Stimulated activated effector memory CD8-positive, alpha-beta T cell treated with anti-CD3 and anti-CD28 coated beads, Interleukin-12 subunit alpha, Interleukin-12 subunit beta, amount 100 ng/mL, for 72 hours (primary cell): ENCODE results near the gene PSMD9.

Experiments used
- ATAC-seq: fragments of 150-1000 bp; cut with Tn5 transposase; 2 replicates; pipeline ENCODE4 v1.10.0; 2021
- DNase-seq, 2 donors: peaks; one replicate each; pipeline ENCODE4 v3.0.0; 2021 to 2022; ENCODE audit warnings: low spot score in 2 of 2
- H3K27ac Mint-ChIP-seq: one replicate; pipeline ENCODE4 v1.8.0; 2022; ENCODE audit warnings: mild to moderate bottlenecking, mixed read lengths
- H3K36me3 Mint-ChIP-seq: one replicate; pipeline ENCODE4 v1.8.0; 2022; ENCODE audit warnings: mild to moderate bottlenecking, mixed read lengths
- H3K4me1 Mint-ChIP-seq: one replicate; pipeline ENCODE4 v1.8.0; 2022; ENCODE audit warnings: mixed read lengths
- H3K4me3 Mint-ChIP-seq: one replicate; pipeline ENCODE4 v1.8.0; 2022; ENCODE audit warnings: mild to moderate bottlenecking, mixed read lengths
- H3K9me3 Mint-ChIP-seq: one replicate; pipeline ENCODE4 v1.8.0; 2022; ENCODE audit warnings: mixed read lengths

PSMD9 gene

GRCh38 chr12:121894633-121895032 is 6.0 kb downstream of the PSMD9 start:
- peak overlapping the region; percentile 90 for H3K27ac Mint-ChIP-seq
- H3K9me3 Mint-ChIP-seq = no peaks in the 10 kb centered on the region
- no peak overlapping the region for H3K4me3 Mint-ChIP-seq
- DNase-seq (no peak), ATAC-seq (no peak)
- H3K4me1 Mint-ChIP-seq = peaks cover 26% of the 10 kb centered on the region
- H3K36me3 Mint-ChIP-seq = peaks cover 84% of the 10 kb centered on the region

DNA sequence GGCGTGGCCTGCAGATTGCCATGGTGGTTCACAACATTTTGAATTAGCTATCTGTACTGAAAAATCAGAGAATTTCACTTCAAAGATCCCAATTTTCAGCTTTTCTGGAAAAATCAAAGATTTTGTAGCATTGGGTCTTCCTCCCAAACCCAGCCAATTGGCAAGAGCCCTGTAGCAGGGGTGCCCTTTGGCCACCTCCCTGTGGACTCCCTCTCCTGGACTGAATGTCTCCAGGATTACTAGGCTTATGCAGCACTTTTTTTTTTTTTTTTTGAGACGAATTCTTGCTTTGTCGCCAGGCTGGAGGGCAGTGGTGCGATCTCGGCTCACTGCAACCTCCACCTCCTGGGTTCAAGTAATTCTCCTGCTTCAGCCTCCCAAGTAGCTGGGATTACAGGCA is 9.7 kb downstream of the PSMD9 start:
- H3K36me3 Mint-ChIP-seq = peaks cover 98% of the 10 kb centered on the region
- no peak overlapping the region for H3K27ac Mint-ChIP-seq

GRCh38 chr12:121899590-121899989 is 11.0 kb downstream of the PSMD9 start:
- DNase-seq = no peak
- no peak overlapping the region for H3K27ac Mint-ChIP-seq
- ATAC-seq = no peak
- no peaks in the 10 kb centered on the region for H3K9me3 Mint-ChIP-seq
- H3K36me3 Mint-ChIP-seq = peaks cover 100% of the 10 kb centered on the region
- no peak overlapping the region for H3K4me3 Mint-ChIP-seq
- peaks cover 5% of the 10 kb centered on the region for H3K4me1 Mint-ChIP-seq

More for the DNA sequence above, 9.7 kb downstream of the PSMD9 start:
- H3K9me3 Mint-ChIP-seq = no peaks in the 10 kb centered on the region
- H3K4me3 Mint-ChIP-seq = no peak overlapping the region
- DNase-seq = no peak
- peaks cover 17% of the 10 kb centered on the region for H3K4me1 Mint-ChIP-seq
- no peak for ATAC-seq

GRCh38 chr12:121903202-121903601 is 14.6 kb downstream of the PSMD9 start:
- Mint-ChIP-seq H3K36me3 (peaks cover 100% of the 10 kb centered on the region), H3K4me3 (no peak overlapping the region), H3K27ac (no peak overlapping the region), H3K4me1 (no peaks in the 10 kb centered on the region), H3K9me3 (no peaks in the 10 kb centered on the region)
- no peak for DNase-seq
- ATAC-seq = no peak

DNA sequence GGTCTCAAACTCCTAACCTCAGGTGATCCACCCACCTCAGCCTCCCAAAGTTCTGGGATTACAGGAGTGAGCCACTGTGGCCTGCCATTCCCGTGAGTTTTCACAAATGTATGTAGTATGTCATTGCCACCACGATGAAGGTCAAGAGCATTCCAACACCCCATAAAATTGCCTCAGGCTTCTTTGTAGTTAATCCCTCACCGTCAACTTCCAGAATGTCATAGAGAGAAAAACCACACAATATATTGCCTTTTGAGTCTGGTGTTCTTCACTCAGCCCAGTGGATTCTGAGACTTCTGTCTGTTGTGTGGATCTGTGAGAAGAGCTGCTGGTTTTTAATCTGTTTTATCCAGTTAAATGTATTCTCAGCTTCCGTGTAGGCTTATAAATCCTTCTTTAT is 17.2 kb downstream of the PSMD9 start:
- no peak overlapping the region for H3K4me3 Mint-ChIP-seq
- no peak for DNase-seq
- no peaks in the 10 kb centered on the region for H3K4me1 Mint-ChIP-seq
- H3K27ac Mint-ChIP-seq = no peak overlapping the region
- H3K36me3 Mint-ChIP-seq = peaks cover 97% of the 10 kb centered on the region
- H3K9me3 Mint-ChIP-seq = no peaks in the 10 kb centered on the region
- ATAC-seq = no peak

- Mint-ChIP-seq H3K27ac (peak overlapping the region; percentile 20), H3K36me3 (peaks cover 97% of the 10 kb centered on the region), H3K9me3 (no peaks in the 10 kb centered on the region), H3K4me3 (no peak overlapping the region), H3K4me1 (peaks cover 7% of the 10 kb centered on the region)
- DNase-seq = no peak
- ATAC-seq = no peak
Observed at GRCh38 chr12:121908702-121909101, 20.1 kb downstream of the PSMD9 start.

GRCh38 chr12:121911824-121912585 is 23.4 kb downstream of the PSMD9 start:
- peak overlapping the region; percentile 32 for H3K4me3 Mint-ChIP-seq
- peaks cover 97% of the 10 kb centered on the region for H3K36me3 Mint-ChIP-seq
- H3K27ac Mint-ChIP-seq = no peak overlapping the region
- peak; percentile 80 for ATAC-seq
- peaks cover 7% of the 10 kb centered on the region for H3K4me1 Mint-ChIP-seq
- no peaks in the 10 kb centered on the region for H3K9me3 Mint-ChIP-seq
- peak in 1 of 2 donors; percentile 59 for DNase-seq

- no peaks in the 10 kb centered on the region for H3K9me3 Mint-ChIP-seq
- H3K4me1 Mint-ChIP-seq = peaks cover 20% of the 10 kb centered on the region
- DNase-seq (no peak), ATAC-seq (no peak)
- peaks cover 78% of the 10 kb centered on the region for H3K36me3 Mint-ChIP-seq
- H3K4me3 Mint-ChIP-seq = no peak overlapping the region
- H3K27ac Mint-ChIP-seq = no peak overlapping the region
Observed at GRCh38 chr12:121915841-121916321, 27.3 kb downstream of the PSMD9 start.

DNA sequence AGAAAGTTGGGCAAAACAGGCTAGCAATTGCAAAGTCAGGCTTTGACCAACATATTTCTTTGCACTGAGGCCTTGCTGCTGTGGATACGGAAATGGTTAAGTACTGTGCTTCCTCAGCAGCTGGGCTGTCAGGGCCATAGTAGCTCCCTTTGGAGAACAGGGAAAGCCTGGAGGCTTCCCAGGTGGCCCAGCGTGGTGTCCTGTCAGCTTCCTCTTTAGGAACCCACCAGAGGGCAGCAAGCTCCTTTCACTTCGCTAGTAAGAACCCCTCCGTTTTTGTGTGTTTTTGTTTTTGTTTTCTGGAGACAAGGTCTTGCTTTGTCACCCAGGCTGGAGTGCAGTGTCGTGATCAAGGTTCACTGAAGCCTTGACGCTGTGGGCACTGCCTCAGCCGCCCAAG is 28.1 kb downstream of the PSMD9 start:
- H3K4me1 Mint-ChIP-seq = peaks cover 23% of the 10 kb centered on the region
- DNase-seq = no peak
- H3K9me3 Mint-ChIP-seq = no peaks in the 10 kb centered on the region
- no peak overlapping the region for H3K27ac Mint-ChIP-seq
- H3K36me3 Mint-ChIP-seq = peaks cover 70% of the 10 kb centered on the region
- ATAC-seq = no peak
- no peak overlapping the region for H3K4me3 Mint-ChIP-seq

DNA sequence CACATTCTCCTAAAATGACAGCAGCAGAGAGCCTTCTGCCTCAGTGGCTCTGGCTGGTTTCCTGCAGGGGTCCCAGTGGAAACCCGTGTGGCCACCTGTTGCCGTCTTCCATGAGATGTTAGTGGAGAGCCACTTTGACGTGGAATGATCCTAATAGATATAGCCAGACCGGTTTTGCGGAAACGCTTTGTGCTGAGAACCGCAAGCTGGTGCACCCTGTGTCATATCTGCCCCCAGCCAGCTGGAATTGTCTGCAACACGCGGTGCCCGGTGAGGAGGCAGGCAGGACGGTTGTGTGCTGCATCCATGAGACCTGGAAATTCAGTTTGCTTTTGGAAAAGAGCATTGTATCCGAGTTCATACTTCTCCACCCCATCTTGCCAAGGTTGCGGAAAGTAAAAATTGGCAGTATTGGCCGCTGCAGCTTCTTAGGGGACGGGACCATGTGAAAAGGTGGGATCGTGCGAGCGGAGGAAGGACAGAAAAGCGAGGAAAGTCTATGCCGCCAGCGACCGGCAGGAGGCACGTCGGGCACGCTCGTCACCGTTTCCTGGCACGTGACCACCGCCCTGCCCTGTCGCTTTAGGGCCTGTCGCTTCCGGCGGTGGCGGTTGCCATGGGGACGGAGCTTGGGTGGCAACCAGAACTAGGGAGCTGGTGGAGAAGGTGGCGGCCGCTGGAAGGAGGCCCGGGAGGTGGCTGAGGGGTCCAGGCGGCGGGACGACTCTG is 29.5 kb downstream of the PSMD9 start, which contains the start of gene CFAP251:
CFAP251 (plus strand) TSS at position 643 of the 729 bp plus-strand sequence. CDS start 2,714 bp downstream, outside the sequence.
- H3K9me3 Mint-ChIP-seq = no peaks in the 10 kb centered on the region
- DNase-seq (peak; percentile 86 to 91), ATAC-seq (peak; percentile 99)
- H3K36me3 Mint-ChIP-seq = peaks cover 56% of the 10 kb centered on the region
- H3K4me3 Mint-ChIP-seq = peak within 1 kb of the TSS; percentile 79
- peak within 1 kb of the TSS; percentile 91 for H3K27ac Mint-ChIP-seq
- H3K4me1 Mint-ChIP-seq = peaks cover 17% of the 10 kb centered on the region

GRCh38 chr12:121918679-121919038 is 30.1 kb downstream of the PSMD9 start:
- H3K4me3 Mint-ChIP-seq = peak overlapping the region; percentile 79
- H3K36me3 Mint-ChIP-seq = peaks cover 50% of the 10 kb centered on the region
- H3K27ac Mint-ChIP-seq = peak overlapping the region; percentile 91
- ATAC-seq (peak; percentile 25), DNase-seq (no peak)
- peaks cover 18% of the 10 kb centered on the region for H3K4me1 Mint-ChIP-seq
- H3K9me3 Mint-ChIP-seq = no peaks in the 10 kb centered on the region

DNA sequence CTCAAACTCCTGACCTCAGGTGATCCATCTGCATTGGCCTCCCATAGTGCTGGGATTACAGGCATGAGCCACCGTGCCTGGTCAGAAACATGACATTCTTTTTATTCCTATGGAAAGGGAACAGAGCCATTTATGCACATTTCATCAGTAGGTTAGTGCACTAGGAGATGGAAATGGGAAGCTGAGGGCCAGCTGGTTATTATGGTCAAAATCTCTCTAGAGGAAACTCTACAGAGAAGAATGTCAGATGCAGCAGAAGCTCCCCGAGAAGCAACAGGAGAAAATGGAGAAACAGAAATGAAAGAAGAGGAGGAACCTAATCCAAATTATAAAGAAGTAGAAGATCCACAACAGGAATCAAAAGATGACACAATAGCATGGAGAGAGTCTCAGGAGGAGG is 32.5 kb downstream of the PSMD9 start:
- DNase-seq (no peak), ATAC-seq (no peak)
- H3K9me3 Mint-ChIP-seq = no peaks in the 10 kb centered on the region
- H3K4me3 Mint-ChIP-seq = no peak overlapping the region
- H3K36me3 Mint-ChIP-seq = peaks cover 26% of the 10 kb centered on the region
- H3K4me1 Mint-ChIP-seq = peaks cover 20% of the 10 kb centered on the region
- peak overlapping the region; percentile 11 for H3K27ac Mint-ChIP-seq

DNA sequence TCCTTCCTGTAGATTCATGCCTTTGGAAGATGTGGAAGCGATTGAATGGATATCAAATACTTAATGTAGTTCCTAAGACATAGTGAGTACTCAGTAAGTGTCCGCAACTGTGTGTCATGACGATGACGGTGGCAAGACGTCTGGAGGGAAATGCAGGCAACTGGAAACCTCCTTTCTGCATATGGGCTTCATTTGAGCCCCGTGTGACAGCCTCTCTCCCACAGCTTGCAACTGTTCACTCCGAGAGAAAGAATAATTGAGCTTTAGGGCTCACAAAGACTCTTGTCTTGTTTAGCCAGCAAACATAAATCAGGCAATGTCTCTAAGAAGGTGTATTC is 36.7 kb downstream of the PSMD9 start:
- no peak overlapping the region for H3K4me3 Mint-ChIP-seq
- no peaks in the 10 kb centered on the region for H3K9me3 Mint-ChIP-seq
- peaks cover 8% of the 10 kb centered on the region for H3K4me1 Mint-ChIP-seq
- H3K27ac Mint-ChIP-seq = no peak overlapping the region
- no peaks in the 10 kb centered on the region for H3K36me3 Mint-ChIP-seq
- ATAC-seq (no peak), DNase-seq (no peak)

GRCh38 chr12:121926874-121927706 is 38.5 kb downstream of the PSMD9 start:
- Mint-ChIP-seq H3K4me1 (peaks cover 4% of the 10 kb centered on the region), H3K4me3 (no peak overlapping the region), H3K27ac (no peak overlapping the region), H3K36me3 (no peaks in the 10 kb centered on the region), H3K9me3 (no peaks in the 10 kb centered on the region)
- no peak for ATAC-seq
- DNase-seq = no peak

DNA sequence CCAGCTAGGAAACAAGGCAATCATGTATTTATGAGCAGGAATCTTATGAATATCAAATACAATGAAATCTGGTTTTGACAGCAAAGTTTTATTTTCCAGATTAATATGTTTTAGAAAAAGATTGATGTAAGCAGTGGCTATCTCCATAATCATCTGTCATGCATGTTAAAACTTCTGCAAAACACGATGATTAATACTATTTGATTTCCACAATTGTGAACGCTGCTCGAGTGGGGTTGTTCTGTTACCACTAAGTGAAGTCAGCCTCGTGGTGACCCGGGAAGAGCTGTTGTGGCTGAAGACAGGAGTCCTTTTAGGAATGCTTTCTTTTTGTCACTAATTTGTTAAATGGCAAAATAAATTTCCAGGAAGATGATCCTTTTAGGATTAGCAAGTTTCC is 39.2 kb downstream of the PSMD9 start:
- no peak overlapping the region for H3K4me3 Mint-ChIP-seq
- DNase-seq (no peak), ATAC-seq (no peak)
- no peaks in the 10 kb centered on the region for H3K36me3 Mint-ChIP-seq
- no peak overlapping the region for H3K27ac Mint-ChIP-seq
- H3K4me1 Mint-ChIP-seq = peaks cover 4% of the 10 kb centered on the region
- no peaks in the 10 kb centered on the region for H3K9me3 Mint-ChIP-seq
